ENCODE data around the gene NEXN.

Gene NEXN

DNA sequence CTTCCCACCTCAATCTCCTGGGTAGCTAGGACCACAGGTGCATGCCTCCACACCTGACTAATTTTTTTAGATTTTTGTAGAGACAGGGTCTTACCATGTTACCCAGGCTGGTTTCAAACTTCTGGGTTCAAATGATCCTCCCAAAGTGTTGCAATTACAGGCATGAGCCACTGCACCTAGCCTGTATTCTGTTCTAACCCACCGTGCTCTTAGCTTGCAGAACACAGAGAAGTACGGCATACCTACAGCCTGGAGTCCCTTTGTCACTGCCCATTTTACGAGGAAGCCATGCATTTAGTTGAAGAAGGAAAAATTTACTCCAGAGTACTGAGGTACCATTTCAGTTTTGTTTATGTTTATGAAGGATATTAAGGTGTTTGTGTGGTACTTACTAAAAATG is 29.7 kb upstream of the NEXN start:
- no peak overlapping the region for H3K27ac ChIP-seq
- TF ChIP-seq ZFX (IDR thresholded peaks at IDR 0.05; ENCODE audit: borderline replicate concordance), result no peak
- TF ChIP-seq, protein P1, sequence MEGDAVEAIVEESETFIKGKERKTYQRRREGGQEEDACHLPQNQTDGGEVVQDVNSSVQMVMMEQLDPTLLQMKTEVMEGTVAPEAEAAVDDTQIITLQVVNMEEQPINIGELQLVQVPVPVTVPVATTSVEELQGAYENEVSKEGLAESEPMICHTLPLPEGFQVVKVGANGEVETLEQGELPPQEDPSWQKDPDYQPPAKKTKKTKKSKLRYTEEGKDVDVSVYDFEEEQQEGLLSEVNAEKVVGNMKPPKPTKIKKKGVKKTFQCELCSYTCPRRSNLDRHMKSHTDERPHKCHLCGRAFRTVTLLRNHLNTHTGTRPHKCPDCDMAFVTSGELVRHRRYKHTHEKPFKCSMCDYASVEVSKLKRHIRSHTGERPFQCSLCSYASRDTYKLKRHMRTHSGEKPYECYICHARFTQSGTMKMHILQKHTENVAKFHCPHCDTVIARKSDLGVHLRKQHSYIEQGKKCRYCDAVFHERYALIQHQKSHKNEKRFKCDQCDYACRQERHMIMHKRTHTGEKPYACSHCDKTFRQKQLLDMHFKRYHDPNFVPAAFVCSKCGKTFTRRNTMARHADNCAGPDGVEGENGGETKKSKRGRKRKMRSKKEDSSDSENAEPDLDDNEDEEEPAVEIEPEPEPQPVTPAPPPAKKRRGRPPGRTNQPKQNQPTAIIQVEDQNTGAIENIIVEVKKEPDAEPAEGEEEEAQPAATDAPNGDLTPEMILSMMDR (IDR thresholded peaks at IDR 0.05), result no peak

DNA sequence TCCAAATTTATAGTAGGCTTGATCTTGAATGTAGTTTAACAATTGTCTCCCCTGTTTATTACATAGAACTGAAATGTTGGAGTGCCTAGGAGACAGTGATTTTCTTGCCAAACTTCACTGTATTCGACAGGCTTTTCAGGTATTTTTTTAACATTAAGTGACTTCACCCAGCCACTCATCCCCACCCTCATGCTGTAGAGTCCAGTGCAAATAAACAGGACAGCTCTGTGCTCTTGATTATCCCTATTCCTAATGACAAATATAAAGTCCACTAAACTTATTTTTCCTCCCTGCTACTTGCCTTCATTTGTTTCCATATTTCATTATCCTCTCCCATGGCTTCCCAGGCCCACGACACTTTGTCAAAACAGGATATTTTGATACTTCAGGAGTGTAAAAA is 29.2 kb upstream of the NEXN start:
- no peak overlapping the region for H3K27ac ChIP-seq
- no peak for TF ChIP-seq ZFX (IDR thresholded peaks at IDR 0.05; ENCODE audit: borderline replicate concordance)
- TF ChIP-seq, protein P1 (IDR thresholded peaks at IDR 0.05), result no peak

DNA sequence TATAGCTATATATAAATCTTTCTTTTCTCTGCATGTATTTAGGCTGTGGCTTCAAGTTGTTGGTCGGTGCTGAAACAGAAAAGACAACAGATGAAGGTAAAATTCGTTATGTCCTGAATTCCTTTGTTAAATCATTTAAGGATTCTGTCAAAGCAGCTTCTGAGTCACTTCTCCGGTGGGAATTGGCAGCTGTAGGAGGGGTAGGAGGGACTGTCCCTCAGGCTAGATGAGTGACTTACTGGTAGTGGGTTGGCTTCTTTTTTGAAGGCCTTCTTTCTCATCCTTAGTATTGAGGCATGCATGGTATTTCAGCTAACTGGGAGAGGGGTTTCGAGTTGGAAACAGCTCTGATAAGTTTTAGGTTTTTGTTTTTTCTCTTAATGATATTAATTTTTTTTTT is 22.1 kb upstream of the NEXN start:
- no peak overlapping the region for H3K27ac ChIP-seq
- TF ChIP-seq, protein P1 (IDR thresholded peaks at IDR 0.05), result no peak
- no peak for TF ChIP-seq ZFX (IDR thresholded peaks at IDR 0.05; ENCODE audit: borderline replicate concordance)

DNA sequence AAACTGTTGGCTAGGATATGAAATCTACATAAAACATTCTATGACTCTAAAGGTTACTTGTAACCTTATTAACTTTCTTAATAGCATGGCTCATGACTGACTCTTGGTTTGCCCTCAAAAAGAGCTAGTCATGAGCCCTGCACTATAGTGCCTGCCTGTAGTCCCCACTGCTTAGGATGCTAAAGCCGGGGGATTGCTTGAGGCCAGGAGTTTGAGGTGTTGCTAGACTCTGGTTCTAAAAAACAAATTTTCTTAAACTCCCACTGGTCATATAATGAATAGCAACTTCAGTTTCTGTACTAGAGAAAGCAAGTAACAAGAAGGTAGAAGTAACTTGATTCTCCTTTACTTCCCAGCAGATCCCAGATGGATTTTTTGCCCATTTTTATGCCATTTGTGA is 15.8 kb upstream of the NEXN start:
- no peak for TF ChIP-seq ZFX (IDR thresholded peaks at IDR 0.05; ENCODE audit: borderline replicate concordance)
- TF ChIP-seq, protein P1 (IDR thresholded peaks at IDR 0.05), result no peak
- no peak overlapping the region for H3K27ac ChIP-seq

DNA sequence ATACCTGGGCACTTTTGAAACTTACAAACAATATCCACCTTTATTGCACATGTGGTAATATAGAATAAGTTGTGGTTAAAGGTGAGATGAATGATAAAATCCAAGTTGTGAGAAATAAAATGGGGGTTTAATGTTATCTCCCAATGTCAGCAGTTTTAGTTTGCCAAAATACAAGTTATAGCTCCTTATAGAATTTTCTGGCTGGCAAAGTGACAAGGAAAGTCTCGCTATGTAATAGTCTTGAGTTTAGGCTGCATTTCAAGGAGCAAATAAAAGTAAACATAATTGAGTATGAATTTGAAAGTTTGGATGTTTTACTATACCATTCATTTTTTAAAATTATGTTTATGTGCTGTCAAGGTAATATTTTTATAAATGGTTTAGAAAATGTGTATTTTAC is 15.0 kb upstream of the NEXN start:
- TF ChIP-seq, protein P1 (IDR thresholded peaks at IDR 0.05), result no peak
- TF ChIP-seq ZFX (IDR thresholded peaks at IDR 0.05; ENCODE audit: borderline replicate concordance), result no peak
- no peak overlapping the region for H3K27ac ChIP-seq

DNA sequence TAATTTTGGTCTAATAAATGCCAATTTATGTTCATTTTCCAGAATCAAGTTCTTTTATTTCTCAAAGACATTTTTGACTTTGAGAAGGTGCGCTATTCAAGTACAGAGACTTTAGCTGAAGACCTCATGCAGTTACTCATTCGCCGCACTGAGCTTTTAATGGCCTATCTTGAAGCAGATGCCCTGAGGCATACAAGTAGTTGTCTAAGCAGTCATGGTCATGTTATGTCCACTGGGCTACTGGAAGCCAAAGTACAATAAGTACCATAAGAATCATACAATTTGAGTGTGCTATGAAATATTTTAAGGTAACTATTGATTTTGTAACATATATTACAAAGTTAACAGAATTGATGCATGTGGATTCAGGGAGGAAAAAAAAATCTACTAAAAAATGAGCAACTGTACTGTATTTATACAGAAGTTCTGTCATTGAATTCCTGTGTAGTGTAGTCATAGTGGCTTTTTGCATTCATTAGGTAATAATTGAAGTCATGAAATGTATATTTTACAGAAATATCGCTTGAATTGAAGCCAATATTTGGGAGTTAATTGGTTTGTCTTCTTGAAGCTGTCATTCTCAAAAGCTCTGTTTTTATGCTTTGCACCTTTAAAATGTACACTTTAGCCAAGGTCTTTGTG is 13.5 kb upstream of the NEXN start:
- TF ChIP-seq, protein P1 (IDR thresholded peaks at IDR 0.05), result no peak
- TF ChIP-seq ZFX (IDR thresholded peaks at IDR 0.05; ENCODE audit: borderline replicate concordance), result no peak
- no peak overlapping the region for H3K27ac ChIP-seq

DNA sequence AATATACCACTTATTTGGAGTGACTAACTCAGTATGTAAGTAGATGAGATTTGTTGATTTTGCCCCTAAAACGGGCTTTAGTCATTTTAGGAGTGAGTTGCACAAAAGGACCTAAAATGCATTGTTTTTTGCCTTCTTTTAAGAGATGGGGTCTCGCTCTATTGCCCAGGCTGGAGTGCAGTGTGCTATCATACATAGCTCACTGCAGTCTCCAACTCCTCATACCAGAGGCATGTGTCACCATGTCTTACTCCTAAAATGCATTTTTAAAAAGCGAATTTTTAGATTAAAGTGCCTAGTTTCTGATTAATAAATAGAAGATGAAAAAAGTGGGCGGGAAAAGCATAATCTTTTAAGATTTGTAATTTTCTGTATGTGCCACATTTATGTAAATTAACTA is 11.5 kb upstream of the NEXN start:
- no peak overlapping the region for H3K27ac ChIP-seq
- TF ChIP-seq ZFX (IDR thresholded peaks at IDR 0.05; ENCODE audit: borderline replicate concordance), result no peak
- TF ChIP-seq, protein P1 (IDR thresholded peaks at IDR 0.05), result no peak
